GM18519 (cell line): Measurements from ENCODE around the gene SLC26A3.

Experiments
- ATAC-seq: cut with Tn5 transposase; IDR thresholded peaks from one replicate; pipeline ENCODE4 v1.9.1; 2021; ENCODE audit warnings: mild to moderate bottlenecking, moderate library complexity; ENCODE audit not compliant: unreplicated experiment, low FRiP score

Gene SLC26A3

DNA sequence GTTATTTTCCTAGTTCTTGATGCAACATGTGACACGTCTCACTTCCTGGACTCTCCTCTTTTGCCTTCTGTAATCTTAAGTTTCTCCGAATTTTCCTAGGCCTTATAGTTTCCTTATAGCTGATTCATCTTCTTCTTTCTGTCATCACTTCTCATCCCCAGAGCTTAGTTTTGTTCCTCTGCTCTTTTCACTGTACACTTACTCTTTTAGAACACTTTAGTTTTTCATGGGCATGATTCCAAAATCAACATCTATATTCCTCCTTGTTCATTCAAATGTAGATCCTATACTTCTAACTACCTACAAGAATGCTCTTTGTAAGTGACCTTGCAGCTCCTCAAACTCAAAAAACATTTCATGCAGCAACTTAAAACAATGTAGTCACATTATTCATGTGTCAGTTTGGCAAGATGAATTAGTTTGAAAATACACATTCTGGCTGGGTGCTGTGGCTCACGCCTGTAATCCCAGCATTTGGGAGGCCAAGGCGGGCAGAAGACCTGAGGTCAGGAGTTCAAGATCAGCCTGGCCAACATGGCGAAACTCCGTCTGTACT lies 13.1 kb upstream of the SLC26A3 start:
- ATAC-seq, result no peak

DNA sequence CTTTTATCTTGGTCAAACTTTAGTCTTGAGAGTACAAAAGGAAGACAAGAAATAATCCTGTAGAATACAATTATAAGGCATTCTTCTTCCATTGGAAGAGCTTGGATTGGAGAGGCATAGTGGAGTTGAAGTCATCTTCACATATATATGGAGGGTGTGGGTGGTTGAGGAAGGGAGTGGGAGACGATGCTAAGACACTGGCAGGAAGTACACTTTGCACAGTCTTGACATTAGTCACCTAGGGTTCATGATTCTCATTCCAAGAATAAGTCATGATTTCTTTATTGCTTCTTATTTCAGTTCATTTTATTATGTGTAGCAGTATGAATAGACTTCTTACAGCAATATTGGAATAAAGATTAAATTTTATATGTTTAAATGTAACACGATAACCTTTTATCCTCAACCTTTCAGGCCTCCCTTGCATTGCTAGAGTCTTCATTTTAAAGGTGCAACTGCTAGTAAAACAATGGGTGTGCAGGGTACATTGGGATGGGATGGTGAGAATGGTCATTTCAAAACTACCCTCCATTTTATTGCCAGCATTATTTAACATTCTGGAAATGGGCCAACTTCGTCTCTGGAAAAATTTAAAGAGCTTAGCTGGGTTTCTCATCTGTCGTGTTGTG lies 12.3 kb upstream of the SLC26A3 start:
- ATAC-seq, result no peak

DNA sequence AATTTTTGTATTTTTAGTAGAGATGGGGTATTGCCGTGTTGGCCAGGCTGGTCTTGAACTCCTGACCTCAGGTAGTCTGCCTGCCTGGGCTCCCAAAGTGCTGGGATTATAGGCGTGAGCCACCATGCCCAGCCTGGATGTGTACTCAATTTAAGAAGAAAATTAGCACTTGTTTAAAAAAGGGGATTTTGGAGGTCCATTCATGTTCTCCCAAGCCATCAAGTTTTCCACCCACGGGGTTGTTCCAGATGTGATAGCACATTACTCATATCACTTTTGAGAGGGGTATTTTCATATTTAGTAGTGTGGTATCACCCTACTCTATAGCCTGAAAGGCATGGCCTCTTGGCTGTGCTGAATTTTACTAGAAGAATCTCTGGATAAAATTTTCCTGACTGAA lies 10.5 kb upstream of the SLC26A3 start:
- ATAC-seq, result no peak

DNA sequence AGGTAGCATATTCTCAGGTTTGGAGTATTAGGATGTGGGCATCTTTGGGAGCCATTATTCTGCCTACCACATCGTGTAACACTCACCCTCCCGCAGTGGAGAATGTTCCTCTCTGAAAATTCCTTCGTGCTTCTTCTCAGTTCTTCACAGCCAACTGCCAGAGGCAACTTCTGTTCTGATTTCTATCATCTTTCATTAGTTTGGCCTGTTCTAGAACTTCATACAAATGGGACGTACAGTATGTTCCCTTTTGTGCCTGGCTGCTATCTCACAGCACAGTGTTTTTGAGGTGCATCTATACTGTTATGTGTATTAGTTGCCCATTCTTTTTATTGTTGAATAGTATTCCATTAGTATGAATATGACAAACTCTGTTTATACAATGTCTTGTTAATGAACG lies 8.9 kb upstream of the SLC26A3 start:
- no peak for ATAC-seq

DNA sequence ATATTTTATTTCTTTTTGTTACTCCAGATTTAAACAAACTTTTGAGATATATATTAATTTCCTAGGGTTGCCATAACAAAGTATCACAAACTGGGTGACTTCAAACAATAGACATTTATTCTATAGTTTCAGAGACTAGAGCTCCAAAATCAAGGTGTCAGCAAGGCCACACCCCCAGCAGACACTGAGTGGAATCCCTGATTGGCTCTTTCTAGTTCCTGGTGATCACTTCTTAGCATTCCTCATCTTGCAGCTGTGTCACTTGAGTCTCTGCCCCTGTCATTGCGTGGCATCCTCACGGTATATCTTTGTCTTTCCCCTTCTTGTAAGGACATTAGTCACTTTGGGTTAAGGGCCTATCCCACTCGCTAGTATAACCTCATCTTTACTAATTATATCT lies 7.6 kb upstream of the SLC26A3 start:
- ATAC-seq, result no peak

DNA sequence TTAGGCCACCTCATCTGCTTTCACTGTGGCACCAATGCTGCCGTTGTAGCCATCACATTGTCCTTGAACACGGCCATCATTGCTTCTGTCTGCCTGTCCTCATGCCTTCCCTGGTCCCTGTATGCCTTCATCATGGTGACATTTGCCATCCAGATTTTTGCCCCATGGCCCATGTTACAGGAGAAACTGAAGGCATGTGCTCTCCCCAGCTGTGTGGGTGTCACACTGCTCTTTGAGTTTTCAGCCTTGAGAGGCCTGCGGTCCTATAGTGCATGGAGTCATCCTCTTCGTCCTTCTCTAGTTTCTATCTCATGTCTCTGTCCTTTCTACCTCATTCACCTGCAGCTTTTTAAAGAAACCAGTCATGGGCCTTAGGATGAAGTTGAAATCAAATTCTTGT lies 6.2 kb upstream of the SLC26A3 start:
- ATAC-seq, result no peak

DNA sequence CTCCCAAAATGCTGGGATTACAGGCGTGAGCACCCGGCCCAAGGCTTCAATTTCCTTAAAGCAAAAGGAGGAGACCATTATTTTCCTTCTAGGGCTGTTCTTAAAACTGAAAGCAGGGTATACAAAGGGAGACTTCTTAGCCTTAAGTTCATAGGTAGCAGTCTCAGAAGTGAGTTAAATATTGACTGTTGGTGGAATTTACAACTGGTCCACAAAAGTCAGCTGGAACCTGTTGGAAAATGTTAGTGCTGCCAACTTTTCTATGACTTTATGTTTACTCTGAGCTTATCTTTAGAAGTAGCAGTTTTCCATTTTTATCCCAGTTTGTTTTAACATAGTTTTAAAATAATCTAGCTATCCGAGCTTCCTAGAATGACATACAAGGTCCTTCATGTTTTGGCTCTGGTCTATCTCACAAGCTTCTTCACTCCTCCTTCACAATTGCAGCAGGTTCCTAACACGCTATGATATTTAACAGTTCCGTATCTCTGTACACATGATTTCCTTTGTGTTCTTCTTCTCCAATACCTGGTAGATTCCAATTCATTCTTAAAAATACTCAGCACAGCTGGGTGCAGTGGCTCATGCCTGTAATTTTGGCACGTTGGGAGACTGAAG lies 3.3 kb downstream of the SLC26A3 start:
- ATAC-seq, result no peak

DNA sequence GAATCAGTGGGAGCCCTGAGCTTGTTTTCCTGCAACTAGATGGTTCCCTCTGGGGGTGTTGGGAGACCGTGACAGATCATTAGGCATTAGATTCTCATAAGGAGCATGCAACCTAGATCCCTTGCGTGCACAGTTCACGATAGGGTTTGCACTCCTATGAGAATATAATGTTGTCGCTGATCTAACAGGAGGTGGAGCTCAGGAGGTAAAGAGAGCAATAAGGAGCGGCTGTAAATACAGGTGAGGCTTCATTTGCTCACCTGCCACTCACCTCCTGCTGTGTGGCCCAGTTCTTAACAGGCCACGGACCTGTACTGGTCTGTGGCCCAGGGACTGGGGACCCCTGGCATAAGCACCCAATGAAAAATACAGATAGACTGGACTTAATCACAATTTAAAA lies 10.7 kb downstream of the SLC26A3 start:
- no peak for ATAC-seq

DNA sequence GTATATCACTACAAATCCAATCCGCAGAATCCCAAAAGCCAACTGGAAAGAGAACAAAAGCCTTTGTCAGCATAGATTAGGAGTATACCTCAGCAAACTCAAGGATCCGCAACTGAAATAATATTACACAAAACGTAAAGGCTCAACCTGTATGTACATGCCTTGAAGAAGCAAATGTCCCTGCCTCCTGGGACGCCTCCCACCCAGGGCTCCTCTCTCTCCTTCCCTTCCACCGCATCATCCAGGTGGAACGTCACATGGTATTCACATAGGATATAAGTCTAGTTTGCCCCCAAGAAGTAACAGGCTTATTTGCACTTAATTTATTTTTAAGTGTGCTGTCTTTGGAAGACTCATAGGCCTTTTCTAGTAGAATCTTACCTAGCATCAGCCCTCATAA lies 13.4 kb downstream of the SLC26A3 start:
- no peak for ATAC-seq

DNA sequence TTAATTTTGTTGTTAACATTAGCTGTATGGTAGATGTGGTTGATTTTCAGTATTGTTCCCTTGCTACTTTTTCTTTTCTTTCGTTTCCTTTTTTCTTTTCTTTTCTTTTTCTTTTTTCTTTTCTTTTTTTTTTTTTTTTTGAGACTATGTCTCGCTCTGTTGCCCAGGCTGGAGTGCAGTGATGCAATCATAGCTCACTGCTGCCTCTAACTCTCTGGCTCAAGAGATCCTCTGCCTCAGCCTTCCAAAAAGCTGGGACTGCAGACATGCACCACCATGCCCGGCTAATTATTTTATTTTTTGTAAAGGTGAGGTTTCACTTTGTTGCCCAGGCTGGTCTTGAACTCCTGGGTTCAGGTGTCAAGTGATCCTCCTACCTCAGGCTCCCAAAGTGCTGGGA lies 14.4 kb downstream of the SLC26A3 start:
- ATAC-seq, result no peak

DNA sequence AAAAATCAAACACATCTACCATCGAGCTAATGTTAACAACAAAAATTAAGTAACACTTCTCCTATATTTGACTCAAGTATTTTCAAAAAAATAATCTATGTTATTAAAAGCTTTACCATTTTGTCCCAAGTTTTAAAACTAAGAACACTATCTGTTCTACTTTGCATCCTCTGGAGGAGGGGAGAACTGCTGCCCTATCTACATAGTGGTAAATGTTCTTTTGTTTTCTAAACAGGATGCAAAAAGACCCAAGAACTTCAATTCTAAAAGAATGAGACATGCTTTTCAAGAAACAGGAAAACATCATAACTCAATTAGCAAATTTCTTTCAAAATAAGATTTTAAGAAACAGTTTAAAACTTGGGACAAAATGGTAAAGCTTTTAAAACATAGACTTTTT lies 14.8 kb downstream of the SLC26A3 start:
- no peak for ATAC-seq

DNA sequence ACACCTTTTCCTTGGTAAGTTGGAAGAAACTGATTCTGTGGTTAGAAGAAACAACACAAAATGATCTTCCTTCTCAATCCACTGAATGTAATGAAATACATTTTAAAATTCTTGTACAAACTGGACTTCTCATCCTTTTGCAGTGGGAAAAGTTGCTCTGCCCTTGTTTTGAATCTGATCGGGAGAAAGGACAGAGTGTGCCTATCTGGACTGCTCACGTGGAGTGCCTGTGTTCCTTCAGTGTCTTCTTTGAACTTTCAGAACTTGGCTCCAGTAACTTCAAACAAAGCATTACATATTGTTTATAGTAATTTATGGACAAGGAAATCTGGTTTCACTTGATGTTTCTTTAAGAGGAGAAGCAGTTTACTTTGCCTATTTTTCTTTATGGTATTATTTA lies 17.1 kb downstream of the SLC26A3 start:
- ATAC-seq, result no peak

DNA sequence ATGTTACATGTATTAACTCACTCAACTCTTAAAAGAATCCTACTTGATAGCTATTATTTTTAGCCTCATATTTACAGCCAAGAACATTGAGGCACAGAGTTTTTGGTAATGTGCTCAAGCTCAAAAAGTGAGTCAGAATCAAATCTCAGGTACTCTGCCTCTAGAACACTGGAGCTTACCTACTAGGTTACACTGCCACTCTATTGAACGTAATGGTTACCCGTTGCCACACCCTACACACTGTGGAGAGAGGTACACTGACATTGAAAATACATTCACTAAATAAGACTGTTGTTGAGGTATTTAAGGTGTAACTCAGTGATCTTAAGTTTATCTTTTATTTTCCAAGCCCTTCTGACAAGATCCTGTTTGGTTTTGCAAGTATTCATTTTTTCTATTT lies 17.9 kb downstream of the SLC26A3 start:
- no peak for ATAC-seq

DNA sequence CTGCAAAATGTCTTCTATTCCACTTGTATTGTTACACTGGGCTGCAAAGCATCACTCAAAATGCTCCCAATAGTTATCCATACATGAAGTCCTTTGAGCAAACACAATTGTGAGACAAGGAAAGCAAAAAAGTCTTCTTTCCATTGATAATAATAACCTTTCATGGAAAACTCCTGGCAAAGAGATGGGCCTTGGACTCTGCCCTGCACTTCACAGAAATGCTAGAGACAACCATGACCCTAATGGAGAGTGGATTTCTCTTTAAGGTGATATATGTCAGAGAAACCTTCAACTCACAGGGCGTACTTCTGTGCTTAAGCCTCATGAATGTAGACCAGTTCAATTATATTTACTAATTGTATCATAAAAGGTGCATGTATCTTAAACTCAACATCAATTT lies 19.4 kb downstream of the SLC26A3 start:
- ATAC-seq, result no peak

DNA sequence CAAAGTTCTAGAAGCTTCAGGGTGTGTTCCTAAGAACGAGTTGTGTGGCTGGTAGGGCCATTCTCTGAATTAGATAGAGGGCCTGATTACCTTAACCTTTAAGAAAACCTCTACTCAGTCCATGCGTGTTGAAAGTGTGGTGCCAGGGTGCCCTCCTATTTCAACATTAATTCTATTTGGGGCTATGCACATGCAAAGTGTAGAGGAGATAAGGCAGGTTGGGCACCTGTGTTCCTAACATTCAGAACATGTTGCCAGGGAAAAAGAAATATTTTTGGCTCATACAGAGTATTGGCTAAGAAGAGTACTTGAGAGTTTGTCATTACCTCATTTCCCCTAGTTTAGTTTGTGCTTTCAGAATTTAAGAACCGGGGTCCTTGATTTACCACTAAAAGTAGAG lies 20.6 kb downstream of the SLC26A3 start:
- no peak for ATAC-seq

DNA sequence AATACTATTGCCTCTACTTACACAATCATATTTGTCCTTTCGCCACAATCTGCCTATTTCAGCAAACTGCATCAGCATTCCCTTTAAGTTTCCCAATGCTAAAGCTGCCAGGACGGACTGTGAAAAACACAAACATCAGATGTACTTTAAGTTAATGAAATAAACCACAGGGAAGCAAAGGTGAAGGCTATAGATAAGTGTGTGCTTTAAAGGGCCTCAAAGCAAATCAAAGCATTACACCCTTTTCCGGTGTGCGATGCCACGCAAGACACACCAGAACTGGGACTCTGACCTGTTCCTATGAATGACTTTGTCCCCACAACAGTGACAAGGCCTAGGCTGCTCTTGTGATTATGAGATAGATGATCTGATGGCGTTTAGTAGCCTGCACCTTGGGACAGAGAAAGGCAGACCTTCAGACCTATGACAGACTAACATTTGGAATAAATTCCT lies 23.4 kb downstream of the SLC26A3 start:
- no peak for ATAC-seq

DNA sequence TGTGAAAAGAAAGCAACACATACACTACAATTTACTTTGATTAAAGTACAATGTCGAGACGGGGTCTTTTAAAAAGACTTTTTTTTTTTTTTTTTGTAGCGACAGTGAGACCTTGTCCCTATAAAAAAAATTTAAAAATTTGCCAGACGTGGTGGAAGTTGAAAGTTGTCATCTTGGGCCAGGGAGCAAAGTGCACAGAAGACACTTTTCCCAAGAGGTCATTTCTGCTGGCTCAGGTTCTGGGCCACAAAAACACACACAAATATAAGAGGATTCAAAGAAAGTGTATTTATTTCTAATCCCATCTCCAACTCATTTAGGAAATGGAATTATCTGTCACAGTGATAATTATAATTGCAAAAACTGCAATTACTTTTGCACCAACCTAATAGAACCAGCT lies 24.7 kb downstream of the SLC26A3 start:
- no peak for ATAC-seq

DNA sequence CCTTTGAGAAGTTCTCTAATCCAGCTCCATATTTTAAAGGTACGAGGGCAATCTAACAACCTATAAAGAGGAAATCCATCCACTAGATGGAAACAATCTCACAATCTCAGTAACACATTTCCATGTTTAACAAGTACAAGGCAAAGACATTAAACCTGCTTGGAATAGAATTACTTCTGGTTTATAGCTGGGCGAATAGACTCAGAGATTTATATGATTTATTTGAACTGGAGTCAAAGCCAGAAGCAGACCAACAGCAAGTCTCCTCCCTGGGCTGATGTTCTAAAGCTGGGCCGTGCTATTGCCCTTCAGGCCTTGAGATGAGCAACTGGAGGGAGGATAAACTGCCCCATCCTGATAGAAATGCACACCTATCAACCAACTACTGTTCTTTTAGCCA lies 25.3 kb downstream of the SLC26A3 start:
- no peak for ATAC-seq

DNA sequence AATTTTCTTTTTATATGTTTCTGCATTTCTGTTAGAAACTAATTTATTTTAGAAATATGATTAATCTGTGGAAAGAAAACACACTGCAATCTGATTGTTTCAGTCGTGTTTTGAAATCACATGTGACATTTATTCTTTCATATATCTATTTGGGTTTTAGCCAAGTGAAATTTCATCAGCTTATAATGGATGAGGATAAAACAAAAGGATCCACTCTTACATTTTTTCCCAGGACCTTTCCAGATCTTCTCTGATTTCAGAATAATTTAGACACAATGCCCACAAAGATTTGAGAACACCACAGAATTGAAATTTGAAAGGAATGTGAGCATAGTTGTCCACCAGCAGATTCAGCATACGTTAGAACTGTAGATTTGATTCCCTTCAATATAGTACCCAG lies 30.0 kb downstream of the SLC26A3 start:
- ATAC-seq, result no peak

DNA sequence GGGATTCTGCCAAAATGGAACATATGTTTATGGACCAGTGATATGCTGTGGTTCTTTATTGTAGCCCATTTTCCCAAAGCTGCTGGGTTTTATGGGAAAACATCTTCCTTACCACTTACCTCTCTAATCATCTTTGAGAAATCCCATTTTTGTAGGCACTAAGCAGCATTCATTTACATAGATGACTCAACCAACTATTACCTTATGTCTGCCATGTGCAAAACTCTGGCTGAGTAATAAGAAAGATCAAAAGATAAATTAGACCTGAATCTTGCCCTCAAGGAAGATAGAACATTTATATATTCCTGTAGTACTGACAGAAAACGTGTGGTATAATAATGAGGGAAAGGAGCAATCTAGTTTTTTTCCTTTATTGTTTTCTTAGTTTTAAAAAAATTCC lies 34.8 kb downstream of the SLC26A3 start:
- ATAC-seq, result no peak

DNA sequence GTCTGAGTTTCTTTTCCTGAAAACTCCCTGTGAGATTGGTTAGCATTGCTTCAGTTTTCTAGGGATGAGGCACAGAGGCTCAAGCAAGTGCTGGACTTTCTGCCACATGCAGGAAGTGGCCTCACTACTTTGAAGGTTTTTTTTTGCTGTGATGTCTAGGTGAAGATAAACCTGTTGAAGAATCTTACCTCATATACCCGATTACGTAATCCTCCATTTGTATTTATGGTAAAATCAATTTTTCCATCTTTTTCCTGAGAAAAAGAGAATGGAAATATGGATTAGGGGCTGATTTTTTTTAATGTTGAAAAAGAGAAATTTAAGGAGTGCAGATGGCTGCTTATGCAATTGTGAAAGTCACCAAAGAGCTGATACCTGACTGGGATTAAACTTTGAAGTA lies 35.6 kb downstream of the SLC26A3 start:
- ATAC-seq, result no peak

DNA sequence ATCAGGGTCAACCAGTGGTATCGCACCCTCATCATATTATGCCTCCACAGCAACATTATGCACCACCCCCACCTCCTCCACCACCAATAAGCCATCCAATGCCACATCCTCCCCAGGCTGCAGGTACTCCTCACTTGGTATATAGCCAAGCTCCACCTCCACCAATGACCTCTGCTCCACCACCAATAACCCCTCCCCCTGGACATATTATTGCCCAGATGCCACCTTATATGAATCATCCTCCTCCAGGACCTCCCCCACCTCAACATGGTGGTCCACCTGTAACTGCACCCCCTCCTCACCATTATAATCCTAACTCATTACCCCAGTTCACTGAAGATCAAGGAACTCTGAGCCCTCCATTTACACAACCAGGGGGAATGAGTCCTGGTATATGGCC lies 44.4 kb downstream of the SLC26A3 start:
- no peak for ATAC-seq
